PC-3 (cell line): Measurements from ENCODE around the gene NPLOC4.

Experiments used
- EZH2 ChIP-seq: fragments of 300-600 bp; sonication (generic); IDR thresholded peaks from one replicate; pipeline ENCODE4 v1.6.1; 2017; ENCODE audit warnings: antibody characterized with exemption, mild to moderate bottlenecking, low read length; ENCODE audit not compliant: unreplicated experiment
- TF ChIP-seq, protein P1 (sequence below): fragments of 300-600 bp; sonication (generic); conservative IDR thresholded peaks from 2 replicates; pipeline ENCODE4 v1.5.1; 2017; ENCODE audit warnings: antibody characterized with exemption, low read depth, mild to moderate bottlenecking, low read length

DNA sequence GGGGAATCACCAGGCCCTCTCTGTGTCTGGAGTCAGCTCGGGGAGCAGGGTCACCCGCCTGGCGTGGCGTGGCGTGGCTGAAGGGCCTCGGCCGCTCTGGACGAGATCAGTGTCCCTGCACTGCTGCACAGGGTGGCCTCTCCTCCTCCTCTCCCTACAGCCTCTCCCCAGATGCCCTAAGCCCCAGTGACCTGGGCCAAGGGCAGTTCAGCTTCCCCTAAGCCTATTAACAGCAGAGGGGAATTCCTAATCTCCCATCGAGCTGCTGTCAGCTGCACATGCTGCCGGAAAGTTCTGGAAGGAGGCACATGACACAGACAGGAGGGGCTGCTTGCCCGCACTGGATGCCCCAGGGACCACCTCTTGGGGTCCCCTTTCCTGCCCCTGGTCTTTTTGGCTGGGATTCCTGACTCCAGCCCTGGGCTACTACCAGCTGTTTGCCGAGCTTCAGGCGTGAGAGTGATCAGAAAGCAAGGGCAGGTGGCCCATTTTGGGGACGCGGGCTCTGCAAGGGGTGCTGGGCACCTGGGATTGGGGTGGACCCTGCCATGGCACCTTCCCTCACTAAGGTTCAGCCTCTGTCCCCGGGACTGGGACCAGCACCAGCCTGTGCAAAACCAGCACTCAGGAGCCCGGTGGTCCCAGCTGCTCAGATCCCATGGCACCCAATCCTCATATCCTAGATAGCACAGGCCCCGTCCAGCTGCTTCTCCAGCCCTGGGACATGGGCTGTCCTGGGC lies 18.6 kb upstream of the NPLOC4 start:
- TF ChIP-seq, protein P1, sequence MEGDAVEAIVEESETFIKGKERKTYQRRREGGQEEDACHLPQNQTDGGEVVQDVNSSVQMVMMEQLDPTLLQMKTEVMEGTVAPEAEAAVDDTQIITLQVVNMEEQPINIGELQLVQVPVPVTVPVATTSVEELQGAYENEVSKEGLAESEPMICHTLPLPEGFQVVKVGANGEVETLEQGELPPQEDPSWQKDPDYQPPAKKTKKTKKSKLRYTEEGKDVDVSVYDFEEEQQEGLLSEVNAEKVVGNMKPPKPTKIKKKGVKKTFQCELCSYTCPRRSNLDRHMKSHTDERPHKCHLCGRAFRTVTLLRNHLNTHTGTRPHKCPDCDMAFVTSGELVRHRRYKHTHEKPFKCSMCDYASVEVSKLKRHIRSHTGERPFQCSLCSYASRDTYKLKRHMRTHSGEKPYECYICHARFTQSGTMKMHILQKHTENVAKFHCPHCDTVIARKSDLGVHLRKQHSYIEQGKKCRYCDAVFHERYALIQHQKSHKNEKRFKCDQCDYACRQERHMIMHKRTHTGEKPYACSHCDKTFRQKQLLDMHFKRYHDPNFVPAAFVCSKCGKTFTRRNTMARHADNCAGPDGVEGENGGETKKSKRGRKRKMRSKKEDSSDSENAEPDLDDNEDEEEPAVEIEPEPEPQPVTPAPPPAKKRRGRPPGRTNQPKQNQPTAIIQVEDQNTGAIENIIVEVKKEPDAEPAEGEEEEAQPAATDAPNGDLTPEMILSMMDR, result no peak
- TF ChIP-seq EZH2, result no peak
